DOHH2 (cell line): ENCODE results near the gene GFM2.

ENCODE experiments used
- CTCF ChIP-seq: fragments of 200-600 bp; sonication (generic); IDR thresholded peaks from one replicate; pipeline ENCODE4 v1.5.1; 2014; ENCODE audit warnings: antibody characterized with exemption, mild to moderate bottlenecking, low read depth, low read length; ENCODE audit not compliant: poor library complexity, severe bottlenecking
- EZH2phosphoT487 ChIP-seq: fragments of 200-600 bp; sonication (generic); IDR thresholded peaks from 2 replicates; pipeline ENCODE4 v1.6.1; 2017; ENCODE audit warnings: borderline replicate concordance, mild to moderate bottlenecking, antibody characterized with exemption, low read length, moderate library complexity, mixed read lengths

- no peak for TF ChIP-seq CTCF
- TF ChIP-seq EZH2phosphoT487 = no peak
Observed at GRCh38 chr5:74672215-74672877, 94.6 kb downstream of the GFM2 start.
